ENCODE data around the gene ATP6V1G2. TPM values are rescaled to one million over a fixed set of nuclear protein-coding genes. Genes with fewer than 3 reads are reported as not detected.
"Not testable (repeated sequence)": the region's sequence is repeated elsewhere in the genome, so short reads cannot be mapped to it uniquely, and the experiment has no call there.

ATP6V1G2 gene
- 1 to 10 TPM; 1.7 to 2.1 TPM for total RNA-seq
- polyA plus RNA-seq (2013, experiment 1 of 2) = 11.8 TPM
- 12.1 TPM for polyA plus RNA-seq (2013, experiment 2 of 2)
- long read RNA-seq, experiment 1, partial matches to known transcripts = 0 of 1 reads
- long read RNA-seq, experiment 1, other reads (novel, unspliced or antisense) = 0 of 1 reads
- long read RNA-seq, experiment 2, partial matches to known transcripts = 0 of 1 reads
- long read RNA-seq, experiment 2, other reads (novel, unspliced or antisense) = 0 of 1 reads
- long read RNA-seq, experiment 3, partial matches to known transcripts = 0 of 5 reads
- long read RNA-seq, experiment 3, other reads (novel, unspliced or antisense) = 0 of 5 reads
- long read RNA-seq, experiment 4, partial matches to known transcripts = 1 of 4 reads
- long read RNA-seq, experiment 4, other reads (novel, unspliced or antisense) = 0 of 4 reads

DNA sequence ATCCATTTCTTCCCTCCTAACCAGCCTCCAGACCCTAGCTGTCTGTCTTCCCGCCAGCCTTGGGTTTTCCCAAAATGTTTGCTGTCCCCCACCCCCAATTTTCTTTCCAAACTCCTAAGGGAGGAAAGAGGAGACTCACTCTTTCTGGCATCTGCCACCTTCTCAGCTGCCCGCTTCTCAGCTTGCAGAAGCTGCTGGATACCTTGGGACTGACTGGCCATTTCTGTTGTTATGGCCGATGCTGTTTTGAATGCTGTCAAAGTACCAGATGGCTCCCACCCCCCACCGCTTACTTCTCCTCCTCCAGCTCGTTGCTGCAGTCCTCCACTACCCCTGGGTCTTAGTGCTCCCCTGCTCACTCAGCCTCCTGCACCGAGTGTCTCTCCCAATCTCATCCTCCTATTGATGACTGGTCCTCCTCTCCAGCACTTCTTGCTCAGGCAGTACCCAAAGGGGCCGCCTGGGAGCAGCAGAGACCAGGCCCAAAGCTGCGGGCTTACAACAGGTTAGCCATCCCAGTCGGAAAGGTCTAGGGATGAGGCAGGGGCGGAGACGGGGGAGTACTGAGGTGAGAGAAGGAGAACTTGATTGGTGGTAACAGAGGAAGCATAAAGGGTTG lies at the start of gene ATP6V1G2:
TSS of gene ATP6V1G2 (minus strand) at position 270 of the 619 bp plus-strand sequence. CDS start at position 221, 49 bp downstream.
- Histone ChIP-seq H3K27ac (ENCODE audit: low read depth, low read length) (peak within 1 kb of the TSS; percentile 65), H3K9ac (ENCODE audit: extremely low read depth, low read length, poor library complexity, severe bottlenecking) (peak within 1 kb of the TSS; percentile 69), H3K4me1 (ENCODE audit: control insufficient read depth, insufficient read depth, low read length) (peaks cover 5% of the 10 kb centered on the region), H3K9me3 (ENCODE audit: control insufficient read depth, low read length) (no peaks in the 10 kb centered on the region), H3K36me3 (ENCODE audit: control insufficient read depth, insufficient read depth, low read length) (peaks cover 23% of the 10 kb centered on the region), H3K4me3 (ENCODE audit: low read length) (peak within 1 kb of the TSS; percentile 77), H3K27me3 (ENCODE audit: control insufficient read depth, insufficient read depth, low read length, poor library complexity, severe bottlenecking) (no peaks in the 10 kb centered on the region)
- Mint-ChIP-seq H3K36me3 (ENCODE audit: low read depth) (peaks cover 21% of the 10 kb centered on the region), H3K4me3 (peak within 1 kb of the TSS; percentile 54), H3K4me1 (peaks cover 12% of the 10 kb centered on the region), H3K9me3 (no peaks in the 10 kb centered on the region), H3K27ac (peak within 1 kb of the TSS; percentile 78), H3K27me3 (ENCODE audit: insufficient read depth) (no peaks in the 10 kb centered on the region)
- 6 to 10% methylated on average over 3 to 11 of the region's 11 CpGs for WGBS, 2 experiments (ENCODE audit: insufficient coverage in 1 of 2, insufficient read length in 1 of 2)
- TF ChIP-seq, protein P1, sequence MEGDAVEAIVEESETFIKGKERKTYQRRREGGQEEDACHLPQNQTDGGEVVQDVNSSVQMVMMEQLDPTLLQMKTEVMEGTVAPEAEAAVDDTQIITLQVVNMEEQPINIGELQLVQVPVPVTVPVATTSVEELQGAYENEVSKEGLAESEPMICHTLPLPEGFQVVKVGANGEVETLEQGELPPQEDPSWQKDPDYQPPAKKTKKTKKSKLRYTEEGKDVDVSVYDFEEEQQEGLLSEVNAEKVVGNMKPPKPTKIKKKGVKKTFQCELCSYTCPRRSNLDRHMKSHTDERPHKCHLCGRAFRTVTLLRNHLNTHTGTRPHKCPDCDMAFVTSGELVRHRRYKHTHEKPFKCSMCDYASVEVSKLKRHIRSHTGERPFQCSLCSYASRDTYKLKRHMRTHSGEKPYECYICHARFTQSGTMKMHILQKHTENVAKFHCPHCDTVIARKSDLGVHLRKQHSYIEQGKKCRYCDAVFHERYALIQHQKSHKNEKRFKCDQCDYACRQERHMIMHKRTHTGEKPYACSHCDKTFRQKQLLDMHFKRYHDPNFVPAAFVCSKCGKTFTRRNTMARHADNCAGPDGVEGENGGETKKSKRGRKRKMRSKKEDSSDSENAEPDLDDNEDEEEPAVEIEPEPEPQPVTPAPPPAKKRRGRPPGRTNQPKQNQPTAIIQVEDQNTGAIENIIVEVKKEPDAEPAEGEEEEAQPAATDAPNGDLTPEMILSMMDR (conservative IDR thresholded peaks at IDR 0.05) = peak; percentile 97
- peak; percentile 100 for DNase-seq

DNA sequence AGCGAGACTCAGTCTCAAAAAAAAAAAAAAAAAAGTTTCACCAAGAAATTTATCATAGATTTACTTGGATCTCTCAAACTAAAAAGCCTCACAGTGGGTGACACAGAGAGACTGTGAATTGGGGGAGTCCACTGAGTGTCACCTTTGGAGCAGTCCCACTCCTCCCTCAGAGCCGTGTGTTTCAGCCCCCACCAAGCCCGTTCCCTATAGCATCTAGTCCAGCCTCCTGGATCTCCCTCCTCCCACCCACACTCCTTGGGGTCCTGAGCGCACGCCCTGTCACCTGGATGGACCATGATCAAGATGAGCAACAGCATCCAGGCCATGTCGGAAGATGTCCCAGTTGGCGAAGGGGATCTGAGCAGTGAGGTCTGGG lies 46.0 kb upstream of the ATP6V1G2 start:
- no peaks in the 10 kb centered on the region for H3K9me3 ChIP-seq (ENCODE audit: control insufficient read depth, low read length)
- H3K4me3 ChIP-seq (ENCODE audit: low read length) = no peak overlapping the region
- WGBS, 2 experiments (ENCODE audit: insufficient coverage in 1 of 2, insufficient read length in 1 of 2) = 98 to 100% methylated on average over 1 to 7 of the region's 7 CpGs
- no peaks in the 10 kb centered on the region for H3K4me1 Mint-ChIP-seq
- TF ChIP-seq, protein P1 (conservative IDR thresholded peaks at IDR 0.05) = no peak
- no peak overlapping the region for H3K27ac ChIP-seq (ENCODE audit: low read depth, low read length)
- no peak overlapping the region for H3K9ac ChIP-seq (ENCODE audit: extremely low read depth, low read length, poor library complexity, severe bottlenecking)
- no peak for DNase-seq
- H3K36me3 Mint-ChIP-seq (ENCODE audit: low read depth) = no peaks in the 10 kb centered on the region
- no peak overlapping the region for H3K27ac Mint-ChIP-seq
- no peaks in the 10 kb centered on the region for H3K4me1 ChIP-seq (ENCODE audit: control insufficient read depth, insufficient read depth, low read length)
- peaks cover 5% of the 10 kb centered on the region for H3K27me3 Mint-ChIP-seq (ENCODE audit: insufficient read depth)
- no peaks in the 10 kb centered on the region for H3K27me3 ChIP-seq (ENCODE audit: control insufficient read depth, insufficient read depth, low read length, poor library complexity, severe bottlenecking)
- no peak overlapping the region for H3K4me3 Mint-ChIP-seq
- no peaks in the 10 kb centered on the region for H3K9me3 Mint-ChIP-seq
- H3K36me3 ChIP-seq (ENCODE audit: control insufficient read depth, insufficient read depth, low read length) = no peaks in the 10 kb centered on the region

DNA sequence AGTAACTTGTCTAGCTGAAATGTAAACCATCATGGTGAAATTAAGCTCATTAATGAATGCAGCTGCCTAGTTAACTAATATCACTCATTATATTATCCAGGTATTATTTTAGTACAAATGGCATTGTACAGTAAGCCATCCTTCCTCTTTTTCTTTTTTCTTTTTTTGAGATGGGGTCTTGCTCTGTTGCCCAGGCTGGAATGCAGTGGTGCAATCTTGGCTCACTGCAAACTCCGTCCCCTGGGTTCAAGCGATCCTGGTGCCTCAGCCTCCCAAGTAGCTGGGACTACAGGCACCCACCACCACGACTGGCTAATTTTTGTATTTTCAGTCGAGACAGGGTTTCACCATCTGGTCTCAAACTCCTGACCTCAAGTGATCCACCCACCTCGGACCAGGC lies 44.3 kb upstream of the ATP6V1G2 start:
- not testable (repeated sequence) for H3K27me3 Mint-ChIP-seq (ENCODE audit: insufficient read depth); H3K27ac ChIP-seq (ENCODE audit: low read depth, low read length); H3K36me3 ChIP-seq (ENCODE audit: control insufficient read depth, insufficient read depth, low read length); H3K27me3 ChIP-seq (ENCODE audit: control insufficient read depth, insufficient read depth, low read length, poor library complexity, severe bottlenecking); H3K4me1 Mint-ChIP-seq; H3K4me1 ChIP-seq (ENCODE audit: control insufficient read depth, insufficient read depth, low read length); H3K4me3 ChIP-seq (ENCODE audit: low read length); H3K36me3 Mint-ChIP-seq (ENCODE audit: low read depth); H3K9ac ChIP-seq (ENCODE audit: extremely low read depth, low read length, poor library complexity, severe bottlenecking); H3K4me3 Mint-ChIP-seq; H3K27ac Mint-ChIP-seq; H3K9me3 ChIP-seq (ENCODE audit: control insufficient read depth, low read length); DNase-seq; H3K9me3 Mint-ChIP-seq
- WGBS, 2 experiments (ENCODE audit: insufficient coverage in 1 of 2, insufficient read length in 1 of 2) = 93 to 96% methylated on average over 5 of the region's 5 CpGs

Measured in endodermal cell (in vitro differentiated cells).